HL-60 (cell line): Measurements from ENCODE around the gene RP2.

ENCODE experiments used
- GABPA ChIP-seq: IDR thresholded peaks from 2 replicates; pipeline ENCODE4 v1.6.1; 2012; ENCODE audit warnings: low read depth
- POLR2AphosphoS5 ChIP-seq: IDR thresholded peaks from 2 replicates; pipeline ENCODE4 v1.6.1; 2012; ENCODE audit warnings: low read depth
- SPI1 ChIP-seq: IDR thresholded peaks from 2 replicates; pipeline ENCODE4 v1.6.1; 2012; ENCODE audit warnings: low read depth, mild to moderate bottlenecking, borderline replicate concordance
- TF ChIP-seq, protein P1 (sequence below): IDR thresholded peaks from one replicate; pipeline ENCODE4 v1.5.1; 2011; ENCODE audit warnings: low read length, control low read depth, inconsistent platforms; ENCODE audit not compliant: insufficient read depth
- TF ChIP-seq, protein P2 (sequence below): IDR thresholded peaks from 2 replicates; pipeline ENCODE4 v1.6.1; 2012; ENCODE audit warnings: low read depth; ENCODE audit not compliant: insufficient replicate concordance

DNA sequence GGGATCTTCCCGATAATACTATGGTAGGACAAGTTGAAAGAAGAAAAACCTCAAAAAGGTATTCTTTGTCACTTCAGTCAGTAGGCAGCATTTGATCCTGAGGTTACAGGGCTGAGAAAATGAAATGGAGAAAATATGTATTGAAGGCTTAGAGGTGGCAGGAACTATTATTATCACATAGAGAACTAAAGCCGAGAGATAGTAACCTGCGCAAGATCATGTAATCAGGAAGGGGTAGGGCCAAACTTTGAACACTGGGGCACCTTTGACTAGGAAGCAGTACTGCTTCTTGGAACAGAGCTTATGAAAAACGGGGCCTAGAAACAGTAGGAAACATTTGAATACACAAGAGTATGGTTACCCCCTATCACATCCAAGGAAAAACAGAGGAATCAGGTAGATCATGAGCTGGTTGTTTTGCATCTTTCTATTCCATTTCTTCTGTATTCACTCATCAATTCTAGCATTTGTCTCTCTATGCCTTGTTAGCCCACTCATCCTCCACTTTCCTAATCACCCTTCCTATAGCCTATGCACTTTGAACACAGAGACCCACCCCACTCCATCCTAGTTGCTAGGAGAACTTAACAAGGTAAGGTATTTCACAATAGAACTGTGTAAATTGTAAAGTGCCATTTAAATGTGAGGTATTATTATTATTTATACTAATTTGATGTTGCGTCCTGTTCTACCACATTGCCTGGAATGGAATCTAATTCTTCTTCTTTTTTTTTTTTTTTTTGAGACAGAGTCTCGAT lies 43.3 kb upstream of the RP2 start:
- TF ChIP-seq, protein P1, sequence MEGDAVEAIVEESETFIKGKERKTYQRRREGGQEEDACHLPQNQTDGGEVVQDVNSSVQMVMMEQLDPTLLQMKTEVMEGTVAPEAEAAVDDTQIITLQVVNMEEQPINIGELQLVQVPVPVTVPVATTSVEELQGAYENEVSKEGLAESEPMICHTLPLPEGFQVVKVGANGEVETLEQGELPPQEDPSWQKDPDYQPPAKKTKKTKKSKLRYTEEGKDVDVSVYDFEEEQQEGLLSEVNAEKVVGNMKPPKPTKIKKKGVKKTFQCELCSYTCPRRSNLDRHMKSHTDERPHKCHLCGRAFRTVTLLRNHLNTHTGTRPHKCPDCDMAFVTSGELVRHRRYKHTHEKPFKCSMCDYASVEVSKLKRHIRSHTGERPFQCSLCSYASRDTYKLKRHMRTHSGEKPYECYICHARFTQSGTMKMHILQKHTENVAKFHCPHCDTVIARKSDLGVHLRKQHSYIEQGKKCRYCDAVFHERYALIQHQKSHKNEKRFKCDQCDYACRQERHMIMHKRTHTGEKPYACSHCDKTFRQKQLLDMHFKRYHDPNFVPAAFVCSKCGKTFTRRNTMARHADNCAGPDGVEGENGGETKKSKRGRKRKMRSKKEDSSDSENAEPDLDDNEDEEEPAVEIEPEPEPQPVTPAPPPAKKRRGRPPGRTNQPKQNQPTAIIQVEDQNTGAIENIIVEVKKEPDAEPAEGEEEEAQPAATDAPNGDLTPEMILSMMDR = no peak
- TF ChIP-seq, protein P2, sequence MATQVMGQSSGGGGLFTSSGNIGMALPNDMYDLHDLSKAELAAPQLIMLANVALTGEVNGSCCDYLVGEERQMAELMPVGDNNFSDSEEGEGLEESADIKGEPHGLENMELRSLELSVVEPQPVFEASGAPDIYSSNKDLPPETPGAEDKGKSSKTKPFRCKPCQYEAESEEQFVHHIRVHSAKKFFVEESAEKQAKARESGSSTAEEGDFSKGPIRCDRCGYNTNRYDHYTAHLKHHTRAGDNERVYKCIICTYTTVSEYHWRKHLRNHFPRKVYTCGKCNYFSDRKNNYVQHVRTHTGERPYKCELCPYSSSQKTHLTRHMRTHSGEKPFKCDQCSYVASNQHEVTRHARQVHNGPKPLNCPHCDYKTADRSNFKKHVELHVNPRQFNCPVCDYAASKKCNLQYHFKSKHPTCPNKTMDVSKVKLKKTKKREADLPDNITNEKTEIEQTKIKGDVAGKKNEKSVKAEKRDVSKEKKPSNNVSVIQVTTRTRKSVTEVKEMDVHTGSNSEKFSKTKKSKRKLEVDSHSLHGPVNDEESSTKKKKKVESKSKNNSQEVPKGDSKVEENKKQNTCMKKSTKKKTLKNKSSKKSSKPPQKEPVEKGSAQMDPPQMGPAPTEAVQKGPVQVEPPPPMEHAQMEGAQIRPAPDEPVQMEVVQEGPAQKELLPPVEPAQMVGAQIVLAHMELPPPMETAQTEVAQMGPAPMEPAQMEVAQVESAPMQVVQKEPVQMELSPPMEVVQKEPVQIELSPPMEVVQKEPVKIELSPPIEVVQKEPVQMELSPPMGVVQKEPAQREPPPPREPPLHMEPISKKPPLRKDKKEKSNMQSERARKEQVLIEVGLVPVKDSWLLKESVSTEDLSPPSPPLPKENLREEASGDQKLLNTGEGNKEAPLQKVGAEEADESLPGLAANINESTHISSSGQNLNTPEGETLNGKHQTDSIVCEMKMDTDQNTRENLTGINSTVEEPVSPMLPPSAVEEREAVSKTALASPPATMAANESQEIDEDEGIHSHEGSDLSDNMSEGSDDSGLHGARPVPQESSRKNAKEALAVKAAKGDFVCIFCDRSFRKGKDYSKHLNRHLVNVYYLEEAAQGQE = no peak
- TF ChIP-seq POLR2AphosphoS5 = no peak
- TF ChIP-seq GABPA = no peak
- no peak for TF ChIP-seq SPI1
